Measurements from ENCODE around the gene COPG2. TPM values are rescaled to one million over a fixed set of nuclear protein-coding genes. Genes with fewer than 3 reads are reported as not detected.

COPG2 gene
- total and polyA plus RNA-seq, 2 of the 13 experiments (the other 11 are each of a cell fraction or from before 2014, with no cell fraction given) = 14.1 to 17.7 TPM

GRCh38 chr7:130505753-130506152 lies 162.8 kb downstream of the COPG2 start (continued):
- no peak for TF ChIP-seq RFX5 (IDR thresholded peaks at IDR 0.05; ENCODE audit: low read depth, low read length)
- TF ChIP-seq ZNF10 (CRISPR knock-in tag; IDR thresholded peaks at IDR 0.05; ENCODE audit: borderline replicate concordance, low read depth) = no peak

GRCh38 chr7:130500910-130501309 lies 167.6 kb downstream of the COPG2 start:
- BruUV-seq (replicated peaks) = no TSS peak

More at GRCh38 chr7:130500910-130501309, 167.6 kb downstream of the COPG2 start:
- TF ChIP-seq RFXANK (CRISPR knock-in tag; IDR thresholded peaks at IDR 0.05) (no peak), IKZF5 (CRISPR knock-in tag; IDR thresholded peaks at IDR 0.05) (no peak), MAX (IDR thresholded peaks at IDR 0.05) (no peak), GATA4 (IDR thresholded peaks at IDR 0.05; ENCODE audit: borderline replicate concordance, low read depth) (no peak), ZNF792 (CRISPR knock-in tag; IDR thresholded peaks at IDR 0.05) (no peak), CCAR2 (optimal IDR thresholded peaks at IDR 0.05; ENCODE audit: low read depth, low read length) (no peak), ZNF563 (CRISPR knock-in tag; IDR thresholded peaks at IDR 0.05) (no peak), MXD4 (CRISPR knock-in tag; IDR thresholded peaks at IDR 0.05) (no peak), ZNF556 (CRISPR knock-in tag; IDR thresholded peaks at IDR 0.05; ENCODE audit: borderline replicate concordance) (no peak)
- H2AFZ ChIP-seq (ENCODE audit: low read length) = no peak overlapping the region
- ATAC-seq (no peak), FAIRE-seq (no peak), DNase-seq (ENCODE audit: low spot score) (no peak)
- H4K20me1 ChIP-seq (ENCODE audit: insufficient read depth, low read length) = no peaks in the 10 kb centered on the region
- H3K4me3 ChIP-seq (replicated peaks in 1 of 3; ENCODE audit: insufficient read depth in 1 of 3, low read depth in 2 of 3, low read length in 3 of 3) = no peak overlapping the region
- H3K27ac ChIP-seq (ENCODE audit: extremely low read length, insufficient read depth, low read length) = no peak overlapping the region
- peaks cover 0 to 27% of the 10 kb centered on the region in 2 experiments; a peak in 4 of 5 replicates for H3K36me3 ChIP-seq (replicated peaks in 1 of 2; ENCODE audit: control insufficient read depth in 1 of 2, insufficient read depth in 2 of 2, low read length in 2 of 2)
- H3K4me1 ChIP-seq (ENCODE audit: insufficient read depth, low read length) = no peaks in the 10 kb centered on the region
- no peaks in the 10 kb centered on the region for H3K27me3 ChIP-seq (ENCODE audit: control insufficient read depth in 1 of 2, insufficient read depth in 2 of 2, low read length in 2 of 2)
- intact Hi-C loops (cut with micrococcal nuclease; ENCODE audit: unreplicated experiment) = no loop called here
- no peaks in the 10 kb centered on the region for H3K9me3 ChIP-seq (ENCODE audit: low read length)
- ChIA-PET CTCF (ENCODE audit: low intra/inter-chr PET ratio, low total read pairs) (no interaction called here), POLR2A (no interaction called here)
- no peaks in the 10 kb centered on the region for H3K79me2 ChIP-seq (ENCODE audit: insufficient read depth, low read length)
- WGBS (ENCODE audit: low lambda C conversion rate) = 89% methylated on average over 2 of the region's 2 CpGs
- H3K4me2 ChIP-seq (ENCODE audit: low read depth, low read length) = no peak overlapping the region
- in situ Hi-C loops (cut with HindIII; ENCODE audit: extremely low pct_ligation_motif_present, low pct_unique_long_range_greater_than_20kb) = no loop called here
- H3K9ac ChIP-seq (ENCODE audit: insufficient read depth, low read depth, low read length) = no peak overlapping the region
